Uterus (tissue), 4 donors: ENCODE results near the gene RCOR2. TPM values are rescaled to one million over a fixed set of nuclear protein-coding genes. Genes with fewer than 3 reads are reported as not detected.

Experiments
- DNase-seq, 2 donors: peaks; one replicate each; pipeline ENCODE4 v3.0.0-alpha.2; 2019 to 2020
- H3K27ac ChIP-seq, 2 donors: fragments of 200-600 bp; sonication (generic); 1 replicate in 1 of 2; 2 replicates in 1 of 2; pipeline ENCODE4 v1.5.1; 2016 to 2018
- H3K27me3 ChIP-seq, 2 donors: fragments of 200-600 bp; sonication (generic); one replicate each; pipeline ENCODE4 v1.5.1; 2018 to 2019; ENCODE audit warnings: control low read depth in 1 of 2
- H3K36me3 ChIP-seq, 2 donors: fragments of 200-600 bp; sonication (generic); one replicate each; pipeline ENCODE4 v1.5.1; 2019; ENCODE audit warnings: control low read depth in 1 of 2
- H3K4me1 ChIP-seq, 2 donors: fragments of 200-600 bp; sonication (generic); one replicate each; pipeline ENCODE4 v1.5.1; 2018 to 2019; ENCODE audit warnings: control low read depth in 1 of 2
- H3K4me3 ChIP-seq, 2 donors: fragments of 200-600 bp; sonication (generic); 1 replicate in 1 of 2; 2 replicates in 1 of 2; pipeline ENCODE4 v1.5.1; 2018 to 2019; ENCODE audit warnings: mild to moderate bottlenecking in 1 of 2
- H3K9me3 ChIP-seq, 2 donors: fragments of 200-600 bp; sonication (generic); one replicate each; pipeline ENCODE4 v1.5.1; 2019; ENCODE audit warnings: control low read depth in 1 of 2
- POLR2A ChIP-seq, 2 donors: fragments of 450-650 bp; IDR thresholded peaks; one replicate each; pipeline ENCODE4 v1.6.1; 2016; ENCODE audit warnings: antibody characterized with exemption in 2 of 2, mild to moderate bottlenecking in 1 of 2, moderate library complexity in 1 of 2
- intact Hi-C: fragments of 100-400 bp; cut with DNase I; formaldehyde crosslinking; loops from one replicate; pipeline ENCODE4 v1.15.1; 2023; ENCODE audit warnings: low total_unique reads
- total RNA-seq, 4 donors: library from RNA; depleted of rRNA in 3 of 4; stranded (reverse); fragments of >200 nt in 3 of 4; gene quantifications; one replicate each; pipeline versions ENCODE4 v1.1.0 to v1.2.4, GENCODE V29; 2014 to 2023
- TF ChIP-seq, protein P1 (sequence below), 4 experiments: fragments of 200-600 bp in 2 of 4; fragments of 450-650 bp in 2 of 4; sonication (generic) in 2 of 4; IDR thresholded peaks; one replicate each; pipeline ENCODE4 v1.5.1; 2016 to 2019; ENCODE audit warnings: antibody characterized with exemption in 4 of 4, mild to moderate bottlenecking in 2 of 4, moderate library complexity in 1 of 4
- donor health status: DM: yes; HTN: yes; CAD: no.

RCOR2 gene
- total RNA-seq, 4 donors from 2014 or later = 5.8 to 11.8 TPM; not detected in 2

DNA sequence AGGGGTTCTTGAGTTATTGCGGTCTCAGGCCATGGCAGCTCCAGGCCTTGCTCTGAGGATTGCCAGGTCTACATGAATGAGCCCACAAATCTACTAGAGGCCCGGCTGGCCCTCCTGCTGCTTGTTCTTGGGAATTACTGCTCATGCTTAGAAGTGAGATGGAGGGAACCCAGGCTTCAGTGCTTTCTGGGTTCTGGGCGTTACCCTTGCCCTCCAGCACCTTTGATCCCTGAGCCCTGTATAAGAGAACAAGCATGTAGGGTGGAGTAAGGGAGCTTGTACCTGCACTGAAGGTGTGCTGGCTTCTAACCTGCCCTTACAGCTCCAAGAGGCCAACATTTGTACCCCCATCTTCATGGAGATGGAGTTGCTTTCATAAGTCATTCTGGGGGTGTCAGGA, 25.8 kb upstream of the RCOR2 start:
- intact Hi-C loops = loop anchor here (10.0 kb wide), 1 partner anchor 178 kb away; the partner anchor contains the start of gene ZFTA

DNA sequence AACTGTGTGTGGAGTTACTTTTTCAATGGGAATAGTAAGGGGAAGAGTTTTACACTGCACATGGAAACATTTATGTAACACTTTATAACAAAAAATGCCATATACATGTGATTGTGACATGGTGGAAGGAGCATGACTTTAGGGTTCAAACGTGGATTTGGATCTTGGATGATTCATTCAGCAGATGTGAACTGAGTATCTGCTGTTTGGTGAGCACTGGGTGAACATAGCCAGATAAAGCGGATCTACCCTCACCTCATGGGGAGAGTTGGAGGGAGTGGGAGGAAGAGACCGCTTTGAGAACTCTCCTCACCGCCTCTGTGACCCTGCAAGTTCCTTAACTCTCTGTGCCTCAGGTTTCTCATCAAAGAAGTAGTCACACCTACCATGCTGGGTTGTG, 24.9 kb upstream of the RCOR2 start:
- intact Hi-C loops = loop anchor here (10.0 kb wide), 1 partner anchor 177 kb away; the partner anchor contains the start of gene ZFTA

More for the DNA sequence above, 25.8 kb upstream of the RCOR2 start:
- no peak overlapping the region for H3K27ac ChIP-seq
- H3K36me3 ChIP-seq = no peaks in the 10 kb centered on the region
- no peak for TF ChIP-seq POLR2A (IDR thresholded peaks at IDR 0.05)
- TF ChIP-seq, protein P1, sequence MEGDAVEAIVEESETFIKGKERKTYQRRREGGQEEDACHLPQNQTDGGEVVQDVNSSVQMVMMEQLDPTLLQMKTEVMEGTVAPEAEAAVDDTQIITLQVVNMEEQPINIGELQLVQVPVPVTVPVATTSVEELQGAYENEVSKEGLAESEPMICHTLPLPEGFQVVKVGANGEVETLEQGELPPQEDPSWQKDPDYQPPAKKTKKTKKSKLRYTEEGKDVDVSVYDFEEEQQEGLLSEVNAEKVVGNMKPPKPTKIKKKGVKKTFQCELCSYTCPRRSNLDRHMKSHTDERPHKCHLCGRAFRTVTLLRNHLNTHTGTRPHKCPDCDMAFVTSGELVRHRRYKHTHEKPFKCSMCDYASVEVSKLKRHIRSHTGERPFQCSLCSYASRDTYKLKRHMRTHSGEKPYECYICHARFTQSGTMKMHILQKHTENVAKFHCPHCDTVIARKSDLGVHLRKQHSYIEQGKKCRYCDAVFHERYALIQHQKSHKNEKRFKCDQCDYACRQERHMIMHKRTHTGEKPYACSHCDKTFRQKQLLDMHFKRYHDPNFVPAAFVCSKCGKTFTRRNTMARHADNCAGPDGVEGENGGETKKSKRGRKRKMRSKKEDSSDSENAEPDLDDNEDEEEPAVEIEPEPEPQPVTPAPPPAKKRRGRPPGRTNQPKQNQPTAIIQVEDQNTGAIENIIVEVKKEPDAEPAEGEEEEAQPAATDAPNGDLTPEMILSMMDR (IDR thresholded peaks at IDR 0.05) = no peak
- no peak for DNase-seq
- no peaks in the 10 kb centered on the region for H3K9me3 ChIP-seq
- no peak overlapping the region for H3K4me3 ChIP-seq
- H3K4me1 ChIP-seq = peaks cover 0 to 5% of the 10 kb centered on the region in 2 donors
- H3K27me3 ChIP-seq = no peaks in the 10 kb centered on the region

DNA sequence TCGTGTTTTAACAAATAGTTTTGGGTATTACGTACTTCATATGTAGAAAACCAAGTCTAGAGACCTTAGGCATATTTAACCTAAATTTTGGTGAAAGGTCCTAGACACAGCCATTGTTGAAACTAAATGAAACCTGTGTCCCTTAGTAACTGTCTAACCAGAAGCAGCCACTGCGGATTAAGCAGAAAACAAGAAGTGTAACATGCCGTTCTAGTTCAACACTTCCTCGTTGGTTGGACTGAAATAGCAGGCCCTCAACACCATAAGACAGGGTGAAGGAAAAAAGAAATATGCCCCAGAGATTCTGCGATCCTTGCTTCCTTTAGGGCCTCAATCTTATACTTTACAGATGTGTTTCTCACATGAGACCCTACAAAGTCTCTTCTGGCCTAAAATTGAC, 23.8 kb upstream of the RCOR2 start:
- Histone ChIP-seq H3K4me1 (peaks cover 0 to 5% of the 10 kb centered on the region in 2 donors), H3K27me3 (no peaks in the 10 kb centered on the region), H3K27ac (no peak overlapping the region), H3K4me3 (no peak overlapping the region), H3K36me3 (no peaks in the 10 kb centered on the region), H3K9me3 (no peaks in the 10 kb centered on the region)
- TF ChIP-seq POLR2A (IDR thresholded peaks at IDR 0.05) = no peak
- TF ChIP-seq, protein P1 (IDR thresholded peaks at IDR 0.05) = no peak
- intact Hi-C loops = loop anchor here (10.0 kb wide), 1 partner anchor 176 kb away; the partner anchor contains the start of gene ZFTA
- DNase-seq = no peak

More for the DNA sequence above, 24.9 kb upstream of the RCOR2 start:
- Histone ChIP-seq H3K27ac (no peak overlapping the region), H3K4me1 (peaks cover 0 to 5% of the 10 kb centered on the region in 2 donors), H3K36me3 (no peaks in the 10 kb centered on the region), H3K9me3 (no peaks in the 10 kb centered on the region), H3K4me3 (no peak overlapping the region), H3K27me3 (no peaks in the 10 kb centered on the region)
- TF ChIP-seq, protein P1 (IDR thresholded peaks at IDR 0.05) = no peak
- TF ChIP-seq POLR2A (IDR thresholded peaks at IDR 0.05) = no peak
- no peak for DNase-seq

DNA sequence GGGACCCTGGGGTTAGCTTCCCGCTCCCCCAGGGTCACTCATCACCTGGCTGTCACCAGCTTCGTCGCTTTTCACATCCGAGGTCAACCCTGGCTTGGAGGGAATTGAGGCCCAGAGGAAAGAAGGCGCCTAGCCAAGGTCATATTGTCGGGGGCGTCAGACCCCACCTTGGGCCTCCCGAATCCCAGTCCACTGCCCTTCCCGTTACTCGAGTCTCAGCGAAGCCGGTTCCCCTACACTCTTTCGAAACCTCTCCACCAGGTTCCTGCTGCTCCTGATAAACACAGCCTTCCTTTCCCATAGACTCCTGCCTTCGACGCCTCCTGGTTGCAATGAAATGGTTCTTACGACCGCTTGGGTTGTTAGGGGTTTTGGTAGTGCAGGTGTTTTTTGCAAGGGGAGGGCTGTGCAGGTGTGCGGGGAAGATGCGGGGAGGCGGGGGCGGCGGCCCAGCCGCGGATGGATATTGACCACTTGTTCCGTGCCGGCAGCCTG, 22.5 kb upstream of the RCOR2 start:
- no peaks in the 10 kb centered on the region for H3K9me3 ChIP-seq
- TF ChIP-seq POLR2A (IDR thresholded peaks at IDR 0.05) = no peak
- TF ChIP-seq, protein P1 (IDR thresholded peaks at IDR 0.05) = no peak
- H3K36me3 ChIP-seq = no peaks in the 10 kb centered on the region
- no peak for DNase-seq
- no peaks in the 10 kb centered on the region for H3K27me3 ChIP-seq
- peak overlapping the region; percentile 60 to 70 for H3K27ac ChIP-seq
- H3K4me3 ChIP-seq = peak overlapping the region; percentile 62 to 64
- H3K4me1 ChIP-seq = no peaks in the 10 kb centered on the region
- intact Hi-C loops = no loop called here

DNA sequence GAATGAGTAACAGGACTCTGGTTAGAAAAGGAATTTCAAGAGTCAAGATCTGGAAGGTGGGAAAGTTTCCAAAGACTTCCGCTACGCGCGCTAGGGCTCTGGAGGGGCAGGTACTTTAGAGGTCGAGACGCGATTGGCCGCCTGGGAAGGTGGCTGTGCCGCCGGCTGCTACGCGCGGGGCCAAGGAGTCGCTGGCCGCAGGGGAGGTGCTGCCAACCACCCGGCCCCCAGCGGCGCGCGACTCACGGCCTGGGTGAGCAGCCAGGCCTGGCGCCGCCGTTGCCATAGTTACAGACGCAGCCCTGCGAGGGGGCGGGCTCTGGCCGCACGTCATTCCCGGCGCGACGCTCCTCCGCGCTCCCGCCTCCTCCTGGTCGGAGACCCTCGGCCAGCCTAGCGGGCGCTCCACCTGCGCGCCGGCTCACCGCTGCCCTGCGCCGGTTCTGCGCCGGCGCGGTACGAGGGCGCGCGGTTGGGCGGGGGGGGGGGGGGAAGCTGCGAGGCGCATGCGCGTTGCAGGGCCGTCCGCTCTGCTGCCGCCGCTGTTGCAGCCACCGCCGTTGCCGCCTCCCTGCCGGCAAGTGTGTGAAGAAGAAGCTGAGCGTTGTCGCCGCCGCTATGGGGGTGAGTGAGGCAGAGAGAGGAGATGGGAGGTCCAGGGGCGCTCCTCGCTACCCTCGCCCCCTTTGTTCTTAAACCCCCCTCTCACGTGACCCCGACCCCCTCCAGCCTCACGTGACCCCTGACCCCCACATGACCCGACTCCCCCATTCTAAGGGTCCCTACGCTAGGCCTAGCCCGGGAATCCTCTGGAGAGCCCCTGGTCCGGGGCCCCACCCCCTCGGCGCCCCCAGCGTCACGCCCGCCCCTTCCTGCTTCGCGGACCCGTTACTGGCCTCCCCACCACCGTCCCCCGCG, 21.8 kb upstream of the RCOR2 start, which contains the start of gene NAA40:
Gene NAA40 (plus strand): TSS at position 524 of the 918 bp plus-strand sequence. CDS start 95 bp downstream, at position 619.
- H3K27ac ChIP-seq = peak within 1 kb of the TSS; percentile 60 to 70
- no peaks in the 10 kb centered on the region for H3K9me3 ChIP-seq
- no peaks in the 10 kb centered on the region for H3K27me3 ChIP-seq
- intact Hi-C loops = no loop called here
- TF ChIP-seq POLR2A (IDR thresholded peaks at IDR 0.05) = peak in 1 of 2 donors; percentile 22
- TF ChIP-seq, protein P1 (IDR thresholded peaks at IDR 0.05) = peak in 2 of 4 experiments; percentile 6 to 18
- peak within 1 kb of the TSS; percentile 62 to 64 for H3K4me3 ChIP-seq
- H3K36me3 ChIP-seq = no peaks in the 10 kb centered on the region
- peak; percentile 86 for DNase-seq
- no peaks in the 10 kb centered on the region for H3K4me1 ChIP-seq
